ENCODE measurements around the gene SHISAL1. TPM values are rescaled to one million over a fixed set of nuclear protein-coding genes. Genes with fewer than 3 reads are reported as not detected.

SHISAL1 gene
- total RNA-seq, 1 experiment from 2014 or later = 2.9 TPM

DNA sequence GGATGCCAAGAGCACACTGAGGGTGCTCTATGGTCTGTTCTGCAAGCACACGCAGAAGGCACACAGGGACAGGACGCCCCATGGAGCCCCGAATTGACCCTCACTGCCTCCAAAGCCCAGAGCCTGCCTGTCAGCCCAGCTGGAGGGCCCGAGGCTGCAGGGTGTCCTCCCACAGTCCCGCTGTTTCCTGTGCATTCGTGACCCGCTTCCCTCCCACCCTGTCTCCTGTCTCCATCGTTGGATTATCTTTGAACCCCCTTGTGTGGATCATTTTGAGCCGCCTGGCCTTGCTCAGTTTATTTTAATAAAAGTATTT lies 106.5 kb downstream of the SHISAL1 start:
- no peak for DNase-seq
- H4K5ac ChIP-seq (ENCODE audit: insufficient read length, low read depth, low read length) = no peak overlapping the region
- Mint-ChIP-seq H3K9me3 (peaks cover 0 to 11% of the 10 kb centered on the region in 2 experiments; a peak in 3 of 5 replicates), H3K36me3 (ENCODE audit: insufficient read depth in 1 of 3, low read depth in 3 of 3) (peaks cover 0 to 3% (median 0%) of the 10 kb centered on the region in 3 experiments; a peak in 2 of 7 replicates), H3K27ac (no peak overlapping the region; a peak in 1 of 7 replicates), H3K4me3 (no peak overlapping the region), H3K27me3 (ENCODE audit: low read depth) (peaks cover 12% of the 10 kb centered on the region), H3K4me1 (peaks cover 0 to 4% of the 10 kb centered on the region in 2 experiments; a peak in 2 of 4 replicates)
- no peaks in the 10 kb centered on the region for H3K27me3 ChIP-seq (ENCODE audit: insufficient read depth, low read length)
- no peak overlapping the region for H4K91ac ChIP-seq (ENCODE audit: insufficient read length, low read depth, low read length)
- no peak overlapping the region for H2BK15ac ChIP-seq (ENCODE audit: low read depth, low read length)
- H3K56ac ChIP-seq (ENCODE audit: insufficient read length, low read depth, low read length) = no peak overlapping the region
- H3K23me2 ChIP-seq (ENCODE audit: insufficient read length, low read depth, low read length, poor library complexity, severe bottlenecking) = no peaks in the 10 kb centered on the region
- no peak overlapping the region for H2BK5ac ChIP-seq (ENCODE audit: insufficient read length, low read length)
- H3K9ac ChIP-seq (ENCODE audit: extremely low read depth, insufficient read length, low read length) = no peak overlapping the region
- H3K14ac ChIP-seq (ENCODE audit: insufficient read depth, low read length) = no peak overlapping the region
- no peak overlapping the region for H3K18ac ChIP-seq (ENCODE audit: insufficient read length, low read depth, low read length)
- H2AK5ac ChIP-seq (ENCODE audit: insufficient read length, low read length) = no peak overlapping the region
- H3K23ac ChIP-seq (ENCODE audit: insufficient read length, low read depth, low read length) = no peak overlapping the region
- H3K9me3 ChIP-seq (ENCODE audit: control insufficient read depth, low read depth, low read length) = no peaks in the 10 kb centered on the region
- no peak overlapping the region for H2AFZ ChIP-seq (ENCODE audit: low read length)
- no peak overlapping the region for H3T11ph ChIP-seq (ENCODE audit: low read length)
- no peak overlapping the region for H2BK20ac ChIP-seq (ENCODE audit: low read depth, low read length, poor library complexity, severe bottlenecking)
- H4K8ac ChIP-seq (replicated peaks; ENCODE audit: insufficient read length, low read depth, low read length) = no peak overlapping the region
- no peaks in the 10 kb centered on the region for H3K4me1 ChIP-seq (ENCODE audit: insufficient read depth, low read length)
- H2BK120ac ChIP-seq (ENCODE audit: low read depth, low read length, poor library complexity, severe bottlenecking) = no peak overlapping the region
- H4K20me1 ChIP-seq (ENCODE audit: control insufficient read depth, insufficient read depth, insufficient read length) = no peaks in the 10 kb centered on the region
- H3K27ac ChIP-seq (ENCODE audit: insufficient read length, low read depth, low read length) = no peak overlapping the region
- H3K79me1 ChIP-seq (ENCODE audit: insufficient read depth, low read depth, low read length, poor library complexity, severe bottlenecking) = no peaks in the 10 kb centered on the region
- H2BK12ac ChIP-seq (ENCODE audit: insufficient read length, low read depth, low read length) = no peak overlapping the region
- no peak overlapping the region for H3K4me2 ChIP-seq (ENCODE audit: insufficient read depth, insufficient read length, low read length)
- no peak overlapping the region for H3K4ac ChIP-seq (ENCODE audit: low read depth, low read length)
- H3K79me2 ChIP-seq (ENCODE audit: insufficient read depth, low read length) = no peaks in the 10 kb centered on the region
- WGBS (ENCODE audit: extremely low coverage, insufficient read length, low lambda C conversion rate) = no CpG with 5 or more reads among the region's 9 CpGs
- TF ChIP-seq, protein P1, sequence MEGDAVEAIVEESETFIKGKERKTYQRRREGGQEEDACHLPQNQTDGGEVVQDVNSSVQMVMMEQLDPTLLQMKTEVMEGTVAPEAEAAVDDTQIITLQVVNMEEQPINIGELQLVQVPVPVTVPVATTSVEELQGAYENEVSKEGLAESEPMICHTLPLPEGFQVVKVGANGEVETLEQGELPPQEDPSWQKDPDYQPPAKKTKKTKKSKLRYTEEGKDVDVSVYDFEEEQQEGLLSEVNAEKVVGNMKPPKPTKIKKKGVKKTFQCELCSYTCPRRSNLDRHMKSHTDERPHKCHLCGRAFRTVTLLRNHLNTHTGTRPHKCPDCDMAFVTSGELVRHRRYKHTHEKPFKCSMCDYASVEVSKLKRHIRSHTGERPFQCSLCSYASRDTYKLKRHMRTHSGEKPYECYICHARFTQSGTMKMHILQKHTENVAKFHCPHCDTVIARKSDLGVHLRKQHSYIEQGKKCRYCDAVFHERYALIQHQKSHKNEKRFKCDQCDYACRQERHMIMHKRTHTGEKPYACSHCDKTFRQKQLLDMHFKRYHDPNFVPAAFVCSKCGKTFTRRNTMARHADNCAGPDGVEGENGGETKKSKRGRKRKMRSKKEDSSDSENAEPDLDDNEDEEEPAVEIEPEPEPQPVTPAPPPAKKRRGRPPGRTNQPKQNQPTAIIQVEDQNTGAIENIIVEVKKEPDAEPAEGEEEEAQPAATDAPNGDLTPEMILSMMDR (conservative IDR thresholded peaks at IDR 0.05) = no peak
